Neural cell (in vitro differentiated cells): ENCODE measurements around the gene CTNNBL1. TPM values are rescaled to one million over a fixed set of nuclear protein-coding genes. Genes with fewer than 3 reads are reported as not detected.

Experiments used
- H2AFZ ChIP-seq: fragments of 200-600, 300-800 bp; sonication (generic), shearing (Covaris generic); 2 replicates; pipeline ENCODE4 v1.6.0; 2014; ENCODE audit warnings: low read depth, mild to moderate bottlenecking, antibody characterized with exemption, low read length, moderate library complexity
- H3F3A ChIP-seq: fragments of 200-600 bp; shearing (Covaris generic); 2 replicates; pipeline ENCODE4 v1.6.1; 2016; ENCODE audit warnings: mild to moderate bottlenecking, moderate library complexity, mixed read lengths, antibody characterized with exemption, low read length; ENCODE audit not compliant: insufficient read depth, poor library complexity, severe bottlenecking
- H3K27ac ChIP-seq: fragments of 200-600, 300-800 bp; sonication (generic), shearing (Covaris generic); 2 replicates; pipeline ENCODE4 v1.5.1; 2014; ENCODE audit warnings: mild to moderate bottlenecking, low read length, moderate library complexity
- H3K27me3 ChIP-seq: fragments of 300-800, 200-600 bp; sonication (generic), shearing (Covaris generic); 2 replicates; pipeline ENCODE4 v1.6.0; 2014; ENCODE audit warnings: mild to moderate bottlenecking, low read depth, low read length, moderate library complexity; ENCODE audit not compliant: insufficient read depth
- H3K36me3 ChIP-seq: fragments of 300-800, 200-600 bp; sonication (generic), shearing (Covaris generic); 2 replicates; pipeline ENCODE4 v1.5.1; 2014; ENCODE audit warnings: mild to moderate bottlenecking, antibody characterized with exemption, low read length, moderate library complexity; ENCODE audit not compliant: insufficient read depth
- H3K4me2 ChIP-seq: fragments of 300-800, 200-600 bp; sonication (generic), shearing (Covaris generic); 2 replicates; pipeline ENCODE4 v1.6.0; 2014; ENCODE audit warnings: mild to moderate bottlenecking, low read length
- H3K4me3 ChIP-seq: fragments of 300-800, 200-600 bp; sonication (generic), shearing (Covaris generic); 2 replicates; pipeline ENCODE4 v1.5.1; 2014; ENCODE audit warnings: mild to moderate bottlenecking, low read length, moderate library complexity
- H3K79me2 ChIP-seq: fragments of 200-600 bp; shearing (Covaris generic); replicated peaks from 2 replicates; pipeline ENCODE4 v1.6.0; 2014; ENCODE audit warnings: mild to moderate bottlenecking, low read length, moderate library complexity; ENCODE audit not compliant: insufficient read depth
- H3K9ac ChIP-seq: fragments of 300-800, 200-600 bp; sonication (generic), shearing (Covaris generic); 2 replicates; pipeline ENCODE4 v1.6.1; 2016; ENCODE audit warnings: mild to moderate bottlenecking, low read length, mixed read lengths
- H3K9me2 ChIP-seq: fragments of 200-600 bp; shearing (Covaris generic); 2 replicates; pipeline ENCODE4 v1.6.1; 2016; ENCODE audit warnings: mild to moderate bottlenecking, low read length, mixed read lengths; ENCODE audit not compliant: insufficient read depth
- H3K9me3 ChIP-seq: fragments of 200-600, 300-800 bp; sonication (generic), shearing (Covaris generic); 2 replicates; pipeline ENCODE4 v1.6.1; 2016; ENCODE audit warnings: mild to moderate bottlenecking, mixed run types, low read length, moderate library complexity, mixed read lengths
- H4K20me1 ChIP-seq: fragments of 200-600 bp; shearing (Covaris generic); 2 replicates; pipeline ENCODE4 v1.6.1; 2016; ENCODE audit warnings: mild to moderate bottlenecking, mixed run types; ENCODE audit not compliant: insufficient read depth
- CTCF ChIP-seq: fragments of 450-650 bp; IDR thresholded peaks from 2 replicates; pipeline ENCODE4 v1.5.1; 2014; ENCODE audit warnings: antibody characterized with exemption, mild to moderate bottlenecking, moderate library complexity; ENCODE audit not compliant: poor library complexity, severe bottlenecking
- EP300 ChIP-seq: fragments of 450-650 bp; conservative IDR thresholded peaks from 2 replicates; pipeline ENCODE4 v1.6.1; 2014; ENCODE audit warnings: antibody characterized with exemption, mild to moderate bottlenecking, moderate library complexity; ENCODE audit not compliant: poor library complexity, severe bottlenecking
- EZH2 ChIP-seq: fragments of 200-600, 300-800 bp; shearing (Covaris generic), sonication (generic); IDR thresholded peaks from 2 replicates; pipeline ENCODE4 v1.6.1; 2014; ENCODE audit warnings: antibody characterized with exemption, low read length, borderline replicate concordance, mild to moderate bottlenecking; ENCODE audit not compliant: insufficient read depth, poor library complexity, severe bottlenecking
- MXI1 ChIP-seq: fragments of 450-650 bp; conservative IDR thresholded peaks from 2 replicates; pipeline ENCODE4 v1.6.1; 2014; ENCODE audit warnings: antibody characterized with exemption, mild to moderate bottlenecking; ENCODE audit not compliant: poor library complexity, severe bottlenecking
- POLR2AphosphoS5 ChIP-seq: IDR thresholded peaks from 2 replicates; pipeline ENCODE4 v1.6.1; 2012
- RAD21 ChIP-seq: fragments of 450-650 bp; conservative IDR thresholded peaks from 2 replicates; pipeline ENCODE4 v1.6.1; 2014; ENCODE audit warnings: antibody characterized with exemption, mild to moderate bottlenecking, moderate library complexity
- REST ChIP-seq: IDR thresholded peaks from 2 replicates; pipeline ENCODE4 v1.6.1; 2012; ENCODE audit warnings: borderline replicate concordance
- SMC3 ChIP-seq: fragments of 450-650 bp; conservative IDR thresholded peaks from 2 replicates; pipeline ENCODE4 v1.6.1; 2014; ENCODE audit warnings: antibody characterized with exemption, mild to moderate bottlenecking, moderate library complexity; ENCODE audit not compliant: poor library complexity
- TAF1 ChIP-seq: IDR thresholded peaks from 2 replicates; pipeline ENCODE4 v1.6.1; 2012; ENCODE audit warnings: low read depth
- polyA plus RNA-seq: library from polyadenylated mRNA; depleted of rRNA; stranded (reverse); fragments of >200 nt; gene quantifications from 2 replicates; pipeline ENCODE4 v1.2.3, GENCODE V29; 2014

Gene CTNNBL1
- polyA plus RNA-seq, 1 donor from 2014 or later, result 32.6 TPM

GRCh38 chr20:37827605-37828004 lies 133.8 kb downstream of the CTNNBL1 start:
- no peaks in the 10 kb centered on the region for H3K27me3 ChIP-seq
- H2AFZ ChIP-seq, result no peak overlapping the region
- H3K9me3 ChIP-seq, result no peaks in the 10 kb centered on the region
- TF ChIP-seq CTCF, result no peak
- TF ChIP-seq EZH2, result no peak
- TF ChIP-seq TAF1, result no peak
- TF ChIP-seq MXI1, result no peak
- no peak for TF ChIP-seq SMC3
- TF ChIP-seq POLR2AphosphoS5, result no peak
- TF ChIP-seq REST, result no peak
- no peak for TF ChIP-seq EP300
- no peak for TF ChIP-seq RAD21
- H3K79me2 ChIP-seq, result no peaks in the 10 kb centered on the region
- no peak overlapping the region for H3K4me2 ChIP-seq
- H3K4me3 ChIP-seq, result no peak overlapping the region
- H3K9me2 ChIP-seq, result no peaks in the 10 kb centered on the region
- no peak overlapping the region for H3K27ac ChIP-seq
- no peaks in the 10 kb centered on the region for H3F3A ChIP-seq
- H3K36me3 ChIP-seq, result no peaks in the 10 kb centered on the region
- H4K20me1 ChIP-seq, result no peaks in the 10 kb centered on the region
- H3K9ac ChIP-seq, result no peak overlapping the region

DNA sequence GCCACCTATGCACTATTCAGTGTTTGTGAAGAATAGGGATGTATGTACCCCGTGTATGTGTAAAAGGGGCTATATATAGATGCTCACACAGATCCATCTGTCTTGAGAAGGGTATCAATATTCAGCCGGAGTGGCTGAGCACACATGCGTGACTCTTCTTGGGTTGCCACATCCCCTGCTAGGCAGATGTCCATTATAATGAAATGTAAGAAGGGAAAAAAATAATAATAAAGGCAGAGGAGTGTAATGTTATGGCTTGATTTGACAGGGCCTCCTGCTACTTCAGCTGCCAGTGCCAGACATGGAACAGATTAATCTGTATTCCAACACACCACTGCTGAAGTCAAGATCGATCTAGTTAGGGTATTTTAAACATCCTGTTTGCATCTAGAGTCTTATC lies 134.9 kb downstream of the CTNNBL1 start:
- Histone ChIP-seq H3F3A (no peaks in the 10 kb centered on the region), H3K79me2 (no peaks in the 10 kb centered on the region), H3K9me2 (no peaks in the 10 kb centered on the region), H3K9me3 (no peaks in the 10 kb centered on the region), H2AFZ (no peak overlapping the region), H3K36me3 (no peaks in the 10 kb centered on the region), H3K27ac (peak overlapping the region; percentile 58), H4K20me1 (no peaks in the 10 kb centered on the region), H3K4me3 (peak overlapping the region; percentile 14), H3K9ac (peak overlapping the region; percentile 19), H3K27me3 (no peaks in the 10 kb centered on the region), H3K4me2 (no peak overlapping the region)
- TF ChIP-seq MXI1, result no peak
- TF ChIP-seq REST, result no peak
- no peak for TF ChIP-seq TAF1
- no peak for TF ChIP-seq EZH2
- TF ChIP-seq RAD21, result no peak
- TF ChIP-seq POLR2AphosphoS5, result peak; percentile 69
- TF ChIP-seq SMC3, result peak; percentile 9
- no peak for TF ChIP-seq CTCF
- peak; percentile 79 for TF ChIP-seq EP300
